Activated T-cell treated with anti-CD3 and anti-CD28 coated beads, Interleukin-2, amount 50 U/mL, for 24 hours (primary cell): ENCODE data around the gene VENTX.

Experiments
- DNase-seq: peaks from one replicate; pipeline ENCODE4 v3.0.0-alpha.2; 2020
- H3K27ac Mint-ChIP-seq: 2 replicates; pipeline ENCODE4 v1.8.0; 2020; ENCODE audit warnings: mild to moderate bottlenecking, mixed read lengths
- H3K27me3 Mint-ChIP-seq: 2 replicates; pipeline ENCODE4 v1.8.0; 2020; ENCODE audit warnings: mixed read lengths
- H3K36me3 Mint-ChIP-seq: 2 replicates; pipeline ENCODE4 v1.8.0; 2020; ENCODE audit warnings: low read depth, mixed read lengths
- H3K4me1 Mint-ChIP-seq: 2 replicates; pipeline ENCODE4 v1.8.0; 2020; ENCODE audit warnings: low read depth, mixed read lengths
- H3K4me3 Mint-ChIP-seq: 2 replicates; pipeline ENCODE4 v1.8.0; 2020; ENCODE audit warnings: mild to moderate bottlenecking, moderate library complexity, mixed read lengths
- H3K9me3 Mint-ChIP-seq: 2 replicates; pipeline ENCODE4 v1.8.0; 2020; ENCODE audit warnings: mixed read lengths

The VENTX gene

GRCh38 chr10:133279326-133280226, 41.9 kb downstream of the VENTX start:
- Mint-ChIP-seq H3K4me1 (peaks cover 31% of the 10 kb centered on the region), H3K4me3 (no peak overlapping the region), H3K9me3 (no peaks in the 10 kb centered on the region), H3K27ac (peak overlapping the region; percentile 8), H3K27me3 (no peaks in the 10 kb centered on the region), H3K36me3 (peaks cover 79% of the 10 kb centered on the region)
- DNase-seq, result no peak

- no peaks in the 10 kb centered on the region for H3K9me3 Mint-ChIP-seq
- H3K27me3 Mint-ChIP-seq, result no peaks in the 10 kb centered on the region
- no peak overlapping the region for H3K27ac Mint-ChIP-seq
- DNase-seq, result no peak
- peaks cover 80% of the 10 kb centered on the region for H3K36me3 Mint-ChIP-seq
- H3K4me3 Mint-ChIP-seq, result no peak overlapping the region
- peaks cover 29% of the 10 kb centered on the region for H3K4me1 Mint-ChIP-seq
These were observed 42.9 kb downstream of the VENTX start for GRCh38 chr10:133280391-133281059.

GRCh38 chr10:133281084-133281483, 43.4 kb downstream of the VENTX start:
- no peak for DNase-seq
- H3K27me3 Mint-ChIP-seq, result no peaks in the 10 kb centered on the region
- H3K9me3 Mint-ChIP-seq, result no peaks in the 10 kb centered on the region
- peaks cover 80% of the 10 kb centered on the region for H3K36me3 Mint-ChIP-seq
- no peak overlapping the region for H3K4me3 Mint-ChIP-seq
- H3K4me1 Mint-ChIP-seq, result peaks cover 25% of the 10 kb centered on the region
- no peak overlapping the region for H3K27ac Mint-ChIP-seq

- Mint-ChIP-seq H3K9me3 (no peaks in the 10 kb centered on the region), H3K27me3 (no peaks in the 10 kb centered on the region), H3K27ac (no peak overlapping the region), H3K4me1 (peaks cover 25% of the 10 kb centered on the region), H3K36me3 (peaks cover 84% of the 10 kb centered on the region), H3K4me3 (no peak overlapping the region)
- no peak for DNase-seq
These were observed 44.1 kb downstream of the VENTX start for GRCh38 chr10:133281628-133282372.

GRCh38 chr10:133282846-133283390, 45.3 kb downstream of the VENTX start:
- no peak overlapping the region for H3K4me3 Mint-ChIP-seq
- peaks cover 19% of the 10 kb centered on the region for H3K4me1 Mint-ChIP-seq
- no peaks in the 10 kb centered on the region for H3K9me3 Mint-ChIP-seq
- H3K27me3 Mint-ChIP-seq, result no peaks in the 10 kb centered on the region
- peaks cover 93% of the 10 kb centered on the region for H3K36me3 Mint-ChIP-seq
- no peak overlapping the region for H3K27ac Mint-ChIP-seq
- DNase-seq, result no peak

GRCh38 chr10:133283931-133284330, 46.3 kb downstream of the VENTX start:
- H3K4me1 Mint-ChIP-seq, result peaks cover 9% of the 10 kb centered on the region
- H3K9me3 Mint-ChIP-seq, result no peaks in the 10 kb centered on the region
- DNase-seq, result no peak
- H3K4me3 Mint-ChIP-seq, result no peak overlapping the region
- no peak overlapping the region for H3K27ac Mint-ChIP-seq
- H3K27me3 Mint-ChIP-seq, result no peaks in the 10 kb centered on the region
- H3K36me3 Mint-ChIP-seq, result peaks cover 91% of the 10 kb centered on the region

GRCh38 chr10:133285217-133285616, 47.6 kb downstream of the VENTX start:
- H3K27ac Mint-ChIP-seq, result no peak overlapping the region
- H3K9me3 Mint-ChIP-seq, result no peaks in the 10 kb centered on the region
- no peaks in the 10 kb centered on the region for H3K4me1 Mint-ChIP-seq
- no peaks in the 10 kb centered on the region for H3K27me3 Mint-ChIP-seq
- no peak overlapping the region for H3K4me3 Mint-ChIP-seq
- peaks cover 92% of the 10 kb centered on the region for H3K36me3 Mint-ChIP-seq
- no peak for DNase-seq

- H3K4me3 Mint-ChIP-seq, result no peak overlapping the region
- H3K36me3 Mint-ChIP-seq, result peaks cover 91% of the 10 kb centered on the region
- no peaks in the 10 kb centered on the region for H3K27me3 Mint-ChIP-seq
- H3K4me1 Mint-ChIP-seq, result no peaks in the 10 kb centered on the region
- no peaks in the 10 kb centered on the region for H3K9me3 Mint-ChIP-seq
- no peak overlapping the region for H3K27ac Mint-ChIP-seq
- no peak for DNase-seq
These were observed 48.7 kb downstream of the VENTX start for GRCh38 chr10:133286366-133286765.

GRCh38 chr10:133287832-133288500, 50.3 kb downstream of the VENTX start:
- Mint-ChIP-seq H3K27ac (no peak overlapping the region), H3K4me3 (no peak overlapping the region), H3K4me1 (peaks cover 3% of the 10 kb centered on the region), H3K9me3 (no peaks in the 10 kb centered on the region), H3K36me3 (peaks cover 81% of the 10 kb centered on the region), H3K27me3 (no peaks in the 10 kb centered on the region)
- no peak for DNase-seq

GRCh38 chr10:133289761-133290160, 52.1 kb downstream of the VENTX start:
- H3K4me1 Mint-ChIP-seq, result peaks cover 13% of the 10 kb centered on the region
- no peak overlapping the region for H3K27ac Mint-ChIP-seq
- H3K36me3 Mint-ChIP-seq, result peaks cover 81% of the 10 kb centered on the region
- H3K4me3 Mint-ChIP-seq, result no peak overlapping the region
- H3K27me3 Mint-ChIP-seq, result no peaks in the 10 kb centered on the region
- DNase-seq, result no peak
- H3K9me3 Mint-ChIP-seq, result no peaks in the 10 kb centered on the region
